ENCODE data around the gene GLS. TPM values are rescaled to one million over a fixed set of nuclear protein-coding genes. Genes with fewer than 3 reads are reported as not detected.
A peak's percentile ranks its signal among the peaks of the same experiment; 100 is the strongest.
"Not testable (repeated sequence)": the region's sequence is repeated elsewhere in the genome, so short reads cannot be mapped to it uniquely, and the experiment has no call there.

Gene GLS
- total RNA-seq, 1 experiment from 2014 or later = 270 TPM

DNA sequence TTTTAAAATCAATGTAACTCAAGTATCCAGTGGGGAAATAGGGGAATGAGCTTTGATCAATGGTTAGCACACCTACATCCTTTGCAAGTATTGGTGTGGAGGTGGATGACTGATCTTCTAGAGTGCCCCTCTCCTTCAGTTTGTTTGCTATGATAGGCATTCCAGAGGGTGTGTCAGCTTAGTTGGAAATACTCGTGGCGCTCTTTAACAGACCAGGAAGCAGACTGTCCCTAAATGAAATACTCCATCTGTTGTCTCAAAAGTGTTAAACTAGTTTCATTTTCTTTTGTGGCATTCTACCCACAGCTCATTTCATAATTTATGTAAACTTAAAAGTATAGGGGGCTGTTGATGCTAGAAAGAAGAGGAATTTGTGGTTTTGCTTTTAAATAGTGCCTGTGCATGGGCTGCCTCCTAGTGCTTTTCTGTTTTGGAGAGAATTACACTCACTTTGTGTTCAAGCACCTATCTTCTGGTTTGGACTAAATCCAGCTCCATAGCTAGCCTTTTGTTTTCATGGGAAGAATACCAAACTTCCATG is 67.2 kb downstream of the GLS start:
- in situ Hi-C loops (cut with HindIII; ENCODE audit: low pct_unique_long_range_greater_than_20kb, low sequenced_read_pairs) = no loop called here
- peak; percentile 88 for DNase-seq (ENCODE audit: low read depth)

DNA sequence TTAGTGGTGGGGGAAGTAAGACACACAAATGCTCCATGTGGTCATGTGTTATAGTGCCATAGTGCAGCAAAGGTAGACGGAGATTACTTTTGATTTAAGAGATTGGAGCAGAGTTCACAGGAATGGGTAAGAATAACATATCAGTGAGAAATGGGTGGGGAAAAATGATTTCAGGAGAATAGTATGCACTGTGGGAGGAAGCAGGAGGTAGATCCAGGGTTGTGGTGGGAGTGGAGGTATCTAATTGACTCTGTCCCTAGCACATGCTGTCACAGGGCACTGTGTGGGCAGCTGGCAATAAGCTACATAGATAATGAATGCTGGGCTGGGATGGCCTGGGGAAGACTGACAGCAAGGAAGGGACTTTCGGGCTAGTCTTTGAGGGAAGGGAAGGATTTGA is 68.0 kb downstream of the GLS start:
- DNase-seq (ENCODE audit: low read depth) = peak; percentile 87
- in situ Hi-C loops (cut with HindIII; ENCODE audit: low pct_unique_long_range_greater_than_20kb, low sequenced_read_pairs) = no loop called here

GRCh38 chr2:190950566-190950991 is 70.0 kb downstream of the GLS start:
- in situ Hi-C loops (cut with HindIII; ENCODE audit: low pct_unique_long_range_greater_than_20kb, low sequenced_read_pairs) = no loop called here
- DNase-seq (ENCODE audit: low read depth) = no peak

DNA sequence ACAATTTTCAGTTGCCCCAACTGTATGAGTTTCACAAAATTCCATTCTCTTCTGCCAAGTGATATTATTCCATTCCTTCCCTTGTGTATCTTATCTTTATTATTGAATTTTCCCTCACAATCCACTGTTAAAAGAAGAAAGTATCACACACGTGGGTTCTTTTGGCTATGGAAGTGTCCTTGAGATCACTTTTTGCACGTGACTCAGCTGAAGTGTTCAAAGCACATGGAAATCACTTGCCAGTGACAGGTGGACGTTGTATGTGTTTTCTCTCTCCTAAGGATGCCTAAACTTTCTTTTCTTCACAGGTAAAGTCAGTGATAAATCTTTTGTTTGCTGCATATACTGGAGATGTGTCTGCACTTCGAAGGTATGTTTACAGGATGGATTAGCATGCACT is 72.6 kb downstream of the GLS start:
- in situ Hi-C loops (cut with HindIII; ENCODE audit: low pct_unique_long_range_greater_than_20kb, low sequenced_read_pairs) = no loop called here
- no peak for DNase-seq (ENCODE audit: low read depth)

DNA sequence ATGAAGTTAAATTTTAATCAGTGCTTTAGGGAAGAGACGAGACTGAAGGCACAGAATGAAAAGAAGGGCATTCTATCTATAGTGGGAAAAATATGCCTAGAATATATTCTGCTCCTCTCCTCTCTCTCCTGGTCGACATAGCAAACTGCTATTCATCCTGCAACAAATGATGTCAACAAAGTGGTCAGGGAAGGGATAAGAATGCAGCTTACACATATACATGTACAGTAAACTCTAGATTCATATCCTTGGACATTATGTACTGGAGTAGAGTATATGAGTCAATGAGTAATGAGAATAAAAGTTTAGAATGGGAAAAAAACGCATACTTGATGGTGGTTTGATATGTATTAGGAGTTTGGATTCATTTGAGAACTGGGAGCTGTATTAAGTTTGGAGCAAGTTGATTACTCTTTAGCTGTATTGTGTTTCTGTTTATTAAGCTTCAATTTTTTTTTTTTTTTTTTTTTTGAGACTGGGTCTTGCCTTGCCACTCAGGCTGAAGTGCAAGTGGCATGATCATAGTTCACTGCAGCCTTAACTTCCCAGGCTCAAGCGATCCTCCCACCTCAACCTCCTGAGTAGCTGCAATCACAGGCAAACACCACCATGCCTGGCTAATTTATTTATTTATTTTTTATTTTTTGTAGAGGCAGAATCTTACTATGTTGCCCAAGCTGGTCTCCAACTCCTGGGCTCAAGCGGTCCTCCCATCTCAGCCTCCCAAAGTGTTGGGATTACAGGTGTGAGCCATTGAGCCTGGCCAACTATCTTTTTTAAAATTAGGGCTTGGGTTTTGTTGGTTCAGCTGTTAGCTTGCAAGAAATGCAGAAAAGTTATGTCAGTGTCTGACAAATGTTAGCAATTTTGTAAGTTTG is 79.5 kb downstream of the GLS start:
- no peak for DNase-seq (ENCODE audit: low read depth)
- in situ Hi-C loops (cut with HindIII; ENCODE audit: low pct_unique_long_range_greater_than_20kb, low sequenced_read_pairs) = no loop called here

GRCh38 chr2:190961117-190961516 is 80.5 kb downstream of the GLS start:
- DNase-seq (ENCODE audit: low read depth); in situ Hi-C loops (cut with HindIII; ENCODE audit: low pct_unique_long_range_greater_than_20kb, low sequenced_read_pairs): not testable (repeated sequence)

GRCh38 chr2:190961918-190962487 is 81.4 kb downstream of the GLS start:
- in situ Hi-C loops (cut with HindIII; ENCODE audit: low pct_unique_long_range_greater_than_20kb, low sequenced_read_pairs) = no loop called here
- DNase-seq (ENCODE audit: low read depth) = no peak

- DNase-seq (ENCODE audit: low read depth) = no peak
- in situ Hi-C loops (cut with HindIII; ENCODE audit: low pct_unique_long_range_greater_than_20kb, low sequenced_read_pairs) = no loop called here
These were observed 82.5 kb downstream of the GLS start for GRCh38 chr2:190963088-190963487.

- in situ Hi-C loops (cut with HindIII; ENCODE audit: low pct_unique_long_range_greater_than_20kb, low sequenced_read_pairs) = no loop called here
- DNase-seq (ENCODE audit: low read depth) = no peak
These were observed 83.7 kb downstream of the GLS start for GRCh38 chr2:190964170-190964795.

- in situ Hi-C loops (cut with HindIII; ENCODE audit: low pct_unique_long_range_greater_than_20kb, low sequenced_read_pairs) = no loop called here
- no peak for DNase-seq (ENCODE audit: low read depth)
These were observed 85.1 kb downstream of the GLS start for GRCh38 chr2:190965580-190966222.

- no peak for DNase-seq (ENCODE audit: low read depth)
- in situ Hi-C loops (cut with HindIII; ENCODE audit: low pct_unique_long_range_greater_than_20kb, low sequenced_read_pairs) = no loop called here
These were observed 87.9 kb downstream of the GLS start for GRCh38 chr2:190968522-190968921.

- in situ Hi-C loops (cut with HindIII; ENCODE audit: low pct_unique_long_range_greater_than_20kb, low sequenced_read_pairs) = no loop called here
- no peak for DNase-seq (ENCODE audit: low read depth)
These were observed 89.5 kb downstream of the GLS start for GRCh38 chr2:190970160-190970559.

DNA sequence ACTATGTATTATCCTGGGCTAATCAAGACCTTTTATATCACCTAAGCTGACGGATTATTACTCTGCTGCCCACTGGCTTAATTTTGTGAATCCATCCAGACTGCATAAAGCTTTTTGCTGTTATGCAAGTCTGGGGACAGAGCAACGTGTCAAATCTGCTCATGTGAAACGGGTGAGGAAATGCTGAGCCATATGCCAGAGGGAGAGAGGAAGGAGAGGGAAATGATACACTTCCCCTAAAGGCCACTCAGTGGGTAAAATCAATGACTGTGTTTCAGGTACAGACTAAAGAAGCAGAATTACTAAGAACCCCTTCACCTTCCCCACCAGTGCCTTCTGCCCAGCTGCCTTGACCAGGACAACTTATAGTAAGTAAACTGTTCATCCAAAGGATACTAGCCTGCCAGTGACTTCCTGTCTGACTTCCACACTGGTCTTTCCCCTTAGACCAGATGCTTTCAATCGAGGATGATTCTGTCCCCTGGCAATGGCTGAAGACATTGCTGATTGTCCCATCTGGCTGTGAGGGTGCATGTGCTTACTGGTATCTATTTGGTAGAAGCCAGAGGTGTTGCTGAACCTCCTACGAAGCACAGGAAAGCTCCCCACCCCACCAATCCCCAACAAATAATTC is 90.4 kb downstream of the GLS start:
- in situ Hi-C loops (cut with HindIII; ENCODE audit: low pct_unique_long_range_greater_than_20kb, low sequenced_read_pairs) = no loop called here

DNA sequence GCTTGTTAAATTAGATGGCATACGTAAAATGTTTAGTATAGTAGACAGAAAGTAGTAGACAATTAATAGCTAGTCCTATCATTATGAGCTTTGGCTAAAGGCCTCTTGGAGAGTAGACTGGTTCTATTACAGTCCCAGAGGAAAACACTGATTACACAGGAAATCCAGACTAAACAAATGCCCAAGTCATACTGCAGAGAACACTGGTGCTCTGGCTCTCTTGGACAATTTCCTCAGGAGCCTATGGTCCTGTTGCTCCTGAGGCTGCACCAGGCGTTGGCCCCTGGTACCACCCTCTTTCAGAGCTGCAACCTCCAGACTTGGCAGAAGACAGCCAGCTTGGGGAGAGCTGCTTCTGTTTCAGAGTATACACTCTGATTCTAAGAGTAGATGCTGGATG is 91.6 kb downstream of the GLS start:
- no peak for DNase-seq (ENCODE audit: low read depth)
- in situ Hi-C loops (cut with HindIII; ENCODE audit: low pct_unique_long_range_greater_than_20kb, low sequenced_read_pairs) = no loop called here

More for the DNA sequence above, 90.4 kb downstream of the GLS start:
- DNase-seq (ENCODE audit: low read depth) = no peak

- no peak for DNase-seq (ENCODE audit: low read depth)
- in situ Hi-C loops (cut with HindIII; ENCODE audit: low pct_unique_long_range_greater_than_20kb, low sequenced_read_pairs) = no loop called here
These were observed 92.2 kb downstream of the GLS start for GRCh38 chr2:190972846-190973245.

DNA sequence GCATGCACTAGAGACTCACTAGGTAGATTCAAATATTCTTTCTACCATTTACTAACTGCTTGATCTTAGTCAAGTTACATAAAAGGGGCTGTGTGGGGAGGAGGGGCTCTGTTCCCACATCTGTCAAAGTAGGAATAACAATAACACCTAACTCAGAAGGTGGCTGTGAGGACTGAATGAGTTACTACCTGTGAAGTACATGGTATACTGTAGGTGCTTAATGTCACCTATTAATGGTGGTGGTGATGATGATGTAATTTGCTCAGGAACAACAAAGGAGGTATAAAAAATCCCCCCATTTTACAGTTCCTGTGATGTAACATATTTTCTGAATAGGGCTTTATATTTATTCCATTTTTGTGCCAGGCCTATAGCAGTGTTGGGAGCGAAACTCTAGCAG is 92.6 kb downstream of the GLS start:
- no peak for DNase-seq (ENCODE audit: low read depth)
- in situ Hi-C loops (cut with HindIII; ENCODE audit: low pct_unique_long_range_greater_than_20kb, low sequenced_read_pairs) = no loop called here

DNA sequence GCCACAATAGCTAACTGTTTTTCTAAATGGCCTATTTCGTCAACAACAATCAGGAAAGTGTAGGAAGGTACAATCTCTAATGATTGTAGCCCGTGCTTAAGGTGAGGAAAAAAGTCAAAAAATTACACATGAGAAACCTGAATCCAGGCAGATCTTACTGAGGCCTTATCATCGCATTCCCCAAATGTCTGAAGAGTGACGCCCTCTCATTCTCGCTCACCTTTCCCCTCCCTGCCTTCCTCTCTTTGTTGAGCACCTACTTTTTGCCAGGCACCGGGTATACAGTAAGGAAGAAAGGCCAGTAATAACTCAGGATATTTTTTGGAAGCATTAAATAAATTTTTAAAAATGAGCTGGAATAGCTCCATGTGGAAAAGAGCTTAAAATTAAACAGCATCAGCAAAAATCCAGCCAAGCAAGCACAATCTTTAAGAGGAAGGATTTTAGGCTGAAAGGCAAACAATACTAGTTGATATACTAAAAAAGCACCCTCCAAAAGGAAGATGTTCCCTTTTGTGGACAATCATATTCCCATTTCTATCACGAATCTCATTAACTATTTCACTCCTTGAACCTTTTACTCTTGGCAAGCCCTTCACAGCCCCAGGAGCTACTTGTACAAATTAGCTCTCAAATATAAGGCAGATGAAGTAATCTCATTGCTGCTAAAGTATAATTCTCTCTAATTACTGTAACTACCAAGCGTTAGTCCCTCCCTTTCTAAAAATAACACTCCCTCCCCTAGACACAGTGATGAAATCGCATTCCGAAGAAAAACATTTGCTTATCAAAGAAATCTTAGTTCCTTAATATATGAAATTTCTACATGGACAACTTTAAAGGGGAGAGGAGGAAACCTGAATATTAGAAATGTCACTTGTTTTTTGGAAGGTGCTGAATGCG is 93.4 kb downstream of the GLS start:
- no peak for DNase-seq (ENCODE audit: low read depth)
- in situ Hi-C loops (cut with HindIII; ENCODE audit: low pct_unique_long_range_greater_than_20kb, low sequenced_read_pairs) = no loop called here

Measured in Caki2 (cell line).